Measurements from ENCODE around the gene SS18L1.

SS18L1 gene

DNA sequence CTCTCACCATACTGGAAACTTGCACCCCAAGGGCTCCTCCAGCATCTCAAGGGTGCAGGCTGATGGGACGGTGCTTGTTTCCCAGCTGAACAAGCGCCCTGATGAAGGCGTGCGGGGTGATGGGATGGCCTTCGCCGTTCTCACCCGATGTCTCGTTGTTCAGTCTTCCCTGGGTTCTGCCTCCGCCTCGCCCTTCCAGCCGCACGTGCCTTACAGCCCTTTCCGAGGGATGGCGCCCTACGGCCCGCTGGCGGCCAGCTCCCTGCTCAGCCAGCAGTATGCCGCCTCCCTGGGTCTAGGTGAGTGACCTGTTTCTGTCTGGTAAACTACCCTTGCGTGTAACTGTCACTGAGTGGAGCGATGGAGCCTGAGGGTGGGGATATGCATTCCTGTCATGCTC lies 17.4 kb upstream of the SS18L1 start:
- peaks cover 22% of the 10 kb centered on the region for H4K20me1 ChIP-seq (ENCODE audit: insufficient read depth, low read length)
- no peak overlapping the region for H3K4me3 ChIP-seq (ENCODE audit: low read length)
- peaks cover 34% of the 10 kb centered on the region for H3K79me2 ChIP-seq (ENCODE audit: low read length)
- TF ChIP-seq CTCF (IDR thresholded peaks at IDR 0.05; ENCODE audit: low read depth, low read length) (no peak), EZH2phosphoT487 (IDR thresholded peaks at IDR 0.05; ENCODE audit: low read depth) (no peak)
- no peak overlapping the region for H3K9ac ChIP-seq (ENCODE audit: low read length)
- peaks cover 60% of the 10 kb centered on the region for H3K36me3 ChIP-seq (replicated peaks; ENCODE audit: low read depth, low read length)
- no peaks in the 10 kb centered on the region for H3K27me3 ChIP-seq (ENCODE audit: low read depth, low read length)
- H3K27ac ChIP-seq (ENCODE audit: low read length) = no peak overlapping the region
- H2AFZ ChIP-seq (ENCODE audit: low read depth, low read length) = no peak overlapping the region
- no peaks in the 10 kb centered on the region for H3K9me3 ChIP-seq (ENCODE audit: insufficient read depth, low read length)
- peaks cover 18% of the 10 kb centered on the region for H3K4me1 ChIP-seq (ENCODE audit: low read length)
- H3K4me2 ChIP-seq (ENCODE audit: low read length) = no peak overlapping the region

GRCh38 chr20:62127799-62128198 lies 15.8 kb upstream of the SS18L1 start:
- peaks cover 25% of the 10 kb centered on the region for H4K20me1 ChIP-seq (ENCODE audit: insufficient read depth, low read length)
- peaks cover 31% of the 10 kb centered on the region for H3K79me2 ChIP-seq (ENCODE audit: low read length)
- H3K9ac ChIP-seq (ENCODE audit: low read length) = no peak overlapping the region
- H2AFZ ChIP-seq (ENCODE audit: low read depth, low read length) = no peak overlapping the region
- H3K4me1 ChIP-seq (ENCODE audit: low read length) = peaks cover 16% of the 10 kb centered on the region
- no peak overlapping the region for H3K4me3 ChIP-seq (ENCODE audit: low read length)
- H3K27me3 ChIP-seq (ENCODE audit: low read depth, low read length) = no peaks in the 10 kb centered on the region
- peaks cover 76% of the 10 kb centered on the region for H3K36me3 ChIP-seq (replicated peaks; ENCODE audit: low read depth, low read length)
- no peaks in the 10 kb centered on the region for H3K9me3 ChIP-seq (ENCODE audit: insufficient read depth, low read length)
- H3K4me2 ChIP-seq (ENCODE audit: low read length) = no peak overlapping the region
- TF ChIP-seq CTCF (IDR thresholded peaks at IDR 0.05; ENCODE audit: low read depth, low read length) (no peak), EZH2phosphoT487 (IDR thresholded peaks at IDR 0.05; ENCODE audit: low read depth) (no peak)
- H3K27ac ChIP-seq (ENCODE audit: low read length) = no peak overlapping the region

DNA sequence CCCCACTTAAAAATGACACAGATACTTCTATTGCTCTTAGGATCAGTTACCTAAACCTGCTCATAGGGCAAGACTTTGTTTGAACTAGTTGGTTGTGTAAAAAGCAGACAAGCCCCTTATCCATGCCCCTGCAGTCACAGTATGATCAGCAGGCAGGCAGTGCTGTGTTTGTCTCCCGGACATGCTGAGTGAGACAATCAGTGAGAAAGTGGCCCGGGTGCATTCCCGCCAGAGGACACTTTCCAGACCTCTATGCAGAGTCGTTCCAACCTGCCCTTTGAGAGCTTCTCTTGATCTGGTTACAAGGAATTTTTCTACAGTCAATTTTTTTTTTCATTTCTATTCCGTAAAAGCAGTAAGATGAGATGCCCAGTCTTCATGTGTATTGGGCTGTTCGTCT lies 15.1 kb upstream of the SS18L1 start:
- H3K27me3 ChIP-seq (ENCODE audit: low read depth, low read length) = no peaks in the 10 kb centered on the region
- H3K9ac ChIP-seq (ENCODE audit: low read length) = no peak overlapping the region
- no peaks in the 10 kb centered on the region for H3K9me3 ChIP-seq (ENCODE audit: insufficient read depth, low read length)
- H3K27ac ChIP-seq (ENCODE audit: low read length) = no peak overlapping the region
- H4K20me1 ChIP-seq (ENCODE audit: insufficient read depth, low read length) = peaks cover 20% of the 10 kb centered on the region
- H3K36me3 ChIP-seq (replicated peaks; ENCODE audit: low read depth, low read length) = peaks cover 82% of the 10 kb centered on the region
- peaks cover 13% of the 10 kb centered on the region for H3K4me1 ChIP-seq (ENCODE audit: low read length)
- no peak overlapping the region for H3K4me2 ChIP-seq (ENCODE audit: low read length)
- no peak overlapping the region for H3K4me3 ChIP-seq (ENCODE audit: low read length)
- peaks cover 24% of the 10 kb centered on the region for H3K79me2 ChIP-seq (ENCODE audit: low read length)
- H2AFZ ChIP-seq (ENCODE audit: low read depth, low read length) = no peak overlapping the region
- TF ChIP-seq CTCF (IDR thresholded peaks at IDR 0.05; ENCODE audit: low read depth, low read length) (no peak), EZH2phosphoT487 (IDR thresholded peaks at IDR 0.05; ENCODE audit: low read depth) (no peak)

DNA sequence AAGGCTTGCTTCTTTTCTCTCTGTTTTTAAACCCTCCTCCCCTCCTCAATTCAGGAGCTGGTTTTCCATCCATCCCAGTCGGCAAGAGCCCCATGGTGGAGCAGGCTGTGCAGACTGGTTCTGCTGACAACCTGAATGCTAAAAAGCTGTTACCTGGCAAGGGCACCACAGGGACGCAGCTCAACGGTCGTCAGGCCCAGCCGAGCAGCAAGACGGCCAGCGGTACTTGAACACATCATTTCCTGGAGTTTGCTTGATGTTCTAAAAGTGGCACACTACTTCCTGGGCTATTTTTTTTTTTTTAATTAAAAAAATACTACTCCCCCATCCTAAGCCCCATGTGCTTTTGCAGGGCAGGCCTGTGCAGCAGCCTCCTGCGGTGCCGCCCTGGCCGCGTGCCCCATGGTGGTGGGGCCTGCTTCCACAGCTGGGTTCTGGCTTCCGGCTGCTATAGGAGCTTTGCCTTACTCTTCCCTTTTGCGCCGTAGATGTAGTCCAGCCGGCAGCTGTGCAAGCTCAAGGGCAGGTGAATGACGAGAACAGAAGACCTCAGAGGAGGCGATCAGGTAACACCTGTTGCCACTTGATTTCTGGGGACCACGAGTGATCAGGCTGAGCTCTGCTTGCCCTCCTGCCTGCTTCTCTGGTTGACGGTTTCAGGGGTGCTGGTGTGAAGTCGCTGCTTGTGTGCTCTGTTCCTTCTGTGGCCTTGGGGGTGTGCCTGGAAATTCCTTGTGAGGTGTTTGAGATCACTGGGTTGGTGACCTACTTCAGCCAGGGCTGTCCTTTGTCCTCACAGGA lies 13.6 kb upstream of the SS18L1 start:
- H3K36me3 ChIP-seq (replicated peaks; ENCODE audit: low read depth, low read length) = peaks cover 82% of the 10 kb centered on the region
- no peak overlapping the region for H2AFZ ChIP-seq (ENCODE audit: low read depth, low read length)
- H3K4me2 ChIP-seq (ENCODE audit: low read length) = no peak overlapping the region
- H3K9ac ChIP-seq (ENCODE audit: low read length) = no peak overlapping the region
- peaks cover 12% of the 10 kb centered on the region for H4K20me1 ChIP-seq (ENCODE audit: insufficient read depth, low read length)
- no peak overlapping the region for H3K27ac ChIP-seq (ENCODE audit: low read length)
- no peaks in the 10 kb centered on the region for H3K9me3 ChIP-seq (ENCODE audit: insufficient read depth, low read length)
- no peaks in the 10 kb centered on the region for H3K27me3 ChIP-seq (ENCODE audit: low read depth, low read length)
- no peak overlapping the region for H3K4me3 ChIP-seq (ENCODE audit: low read length)
- no peak for TF ChIP-seq EZH2phosphoT487 (IDR thresholded peaks at IDR 0.05; ENCODE audit: low read depth)
- peaks cover 6% of the 10 kb centered on the region for H3K4me1 ChIP-seq (ENCODE audit: low read length)
- H3K79me2 ChIP-seq (ENCODE audit: low read length) = peaks cover 11% of the 10 kb centered on the region

Measured in OCI-LY3 (cell line).